PFSK-1 (cell line): ENCODE results near the gene KCNQ5.

Experiments
- FOXP2 ChIP-seq: optimal IDR thresholded peaks from 2 replicates; pipeline ENCODE3; 2011; ENCODE audit warnings: borderline replicate concordance, control low read depth, inconsistent platforms; ENCODE audit not compliant: insufficient read depth; ENCODE audit errors: extremely low read length, extremely low read depth
- POLR2AphosphoS5 ChIP-seq: IDR thresholded peaks from 2 replicates; pipeline ENCODE4 v1.6.1; 2012; ENCODE audit warnings: low read depth, mild to moderate bottlenecking, control low read depth, low read length, moderate library complexity
- SIN3A ChIP-seq: IDR thresholded peaks from 2 replicates; pipeline ENCODE4 v1.6.1; 2012; ENCODE audit warnings: mild to moderate bottlenecking, low read length, moderate library complexity, borderline replicate concordance; ENCODE audit not compliant: insufficient read depth
- TAF1 ChIP-seq: IDR thresholded peaks from 2 replicates; pipeline ENCODE4 v1.6.1; 2012; ENCODE audit warnings: low read length, control low read depth, borderline replicate concordance; ENCODE audit not compliant: insufficient read depth
- TF ChIP-seq, protein P1 (sequence below), 2 experiments: IDR thresholded peaks; 2 replicates each; pipeline versions ENCODE4 v1.6.1 to v1.8.0; 2011 to 2012; ENCODE audit warnings: low read depth in 2 of 2, low read length in 2 of 2, control low read depth in 1 of 2, inconsistent platforms in 1 of 2, mild to moderate bottlenecking in 1 of 2, moderate library complexity in 1 of 2; ENCODE audit not compliant: insufficient read depth in 1 of 2

KCNQ5 gene

DNA sequence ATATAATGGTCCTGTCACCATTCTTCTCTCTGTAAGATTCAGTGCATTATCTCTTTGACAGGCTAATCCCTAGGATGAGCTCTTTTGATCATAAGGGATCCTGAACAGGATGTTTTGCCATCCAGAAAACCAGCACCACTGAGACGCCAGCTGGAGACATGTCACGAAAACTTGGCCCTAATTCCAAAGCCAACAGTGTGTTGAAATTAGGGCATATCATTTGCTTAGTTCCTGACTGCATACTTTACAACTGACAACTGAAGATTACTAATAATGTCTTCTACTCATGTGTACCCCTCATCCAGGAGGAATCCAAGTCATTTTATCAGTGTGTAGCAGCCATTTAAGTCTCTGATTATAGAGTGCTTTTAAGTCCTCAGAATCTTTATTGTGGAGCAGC is 243.6 kb downstream of the KCNQ5 start:
- no peak for TF ChIP-seq SIN3A
- TF ChIP-seq TAF1: no peak
- TF ChIP-seq, protein P1, sequence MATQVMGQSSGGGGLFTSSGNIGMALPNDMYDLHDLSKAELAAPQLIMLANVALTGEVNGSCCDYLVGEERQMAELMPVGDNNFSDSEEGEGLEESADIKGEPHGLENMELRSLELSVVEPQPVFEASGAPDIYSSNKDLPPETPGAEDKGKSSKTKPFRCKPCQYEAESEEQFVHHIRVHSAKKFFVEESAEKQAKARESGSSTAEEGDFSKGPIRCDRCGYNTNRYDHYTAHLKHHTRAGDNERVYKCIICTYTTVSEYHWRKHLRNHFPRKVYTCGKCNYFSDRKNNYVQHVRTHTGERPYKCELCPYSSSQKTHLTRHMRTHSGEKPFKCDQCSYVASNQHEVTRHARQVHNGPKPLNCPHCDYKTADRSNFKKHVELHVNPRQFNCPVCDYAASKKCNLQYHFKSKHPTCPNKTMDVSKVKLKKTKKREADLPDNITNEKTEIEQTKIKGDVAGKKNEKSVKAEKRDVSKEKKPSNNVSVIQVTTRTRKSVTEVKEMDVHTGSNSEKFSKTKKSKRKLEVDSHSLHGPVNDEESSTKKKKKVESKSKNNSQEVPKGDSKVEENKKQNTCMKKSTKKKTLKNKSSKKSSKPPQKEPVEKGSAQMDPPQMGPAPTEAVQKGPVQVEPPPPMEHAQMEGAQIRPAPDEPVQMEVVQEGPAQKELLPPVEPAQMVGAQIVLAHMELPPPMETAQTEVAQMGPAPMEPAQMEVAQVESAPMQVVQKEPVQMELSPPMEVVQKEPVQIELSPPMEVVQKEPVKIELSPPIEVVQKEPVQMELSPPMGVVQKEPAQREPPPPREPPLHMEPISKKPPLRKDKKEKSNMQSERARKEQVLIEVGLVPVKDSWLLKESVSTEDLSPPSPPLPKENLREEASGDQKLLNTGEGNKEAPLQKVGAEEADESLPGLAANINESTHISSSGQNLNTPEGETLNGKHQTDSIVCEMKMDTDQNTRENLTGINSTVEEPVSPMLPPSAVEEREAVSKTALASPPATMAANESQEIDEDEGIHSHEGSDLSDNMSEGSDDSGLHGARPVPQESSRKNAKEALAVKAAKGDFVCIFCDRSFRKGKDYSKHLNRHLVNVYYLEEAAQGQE (IDR thresholded peaks at IDR 0.05; ENCODE audit: insufficient read depth in 1 of 2, low read depth in 2 of 2, low read length in 2 of 2): no peak
- no peak for TF ChIP-seq FOXP2
- no peak for TF ChIP-seq POLR2AphosphoS5

DNA sequence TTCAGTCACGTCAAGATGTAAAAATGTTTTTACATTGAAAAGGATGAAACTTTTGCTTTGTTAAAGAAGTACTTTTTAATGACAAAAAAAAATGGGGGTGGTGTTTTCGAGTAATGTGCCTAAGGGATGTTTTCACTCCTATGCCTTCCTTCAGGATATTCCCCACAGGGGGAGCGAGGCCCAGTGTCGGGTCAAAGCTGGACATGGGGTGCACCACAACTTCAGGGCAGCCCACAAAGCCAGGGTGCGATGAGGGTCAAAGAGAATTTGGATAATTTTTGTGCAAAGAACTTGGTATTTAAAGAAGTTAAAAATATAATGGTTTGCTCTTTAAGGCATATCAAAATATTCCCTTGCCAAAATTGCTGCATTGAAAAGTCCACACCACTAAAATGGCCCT is 247.8 kb downstream of the KCNQ5 start:
- TF ChIP-seq SIN3A (no peak), TAF1 (no peak), POLR2AphosphoS5 (no peak), FOXP2 (no peak)
- TF ChIP-seq, protein P1 (IDR thresholded peaks at IDR 0.05; ENCODE audit: insufficient read depth in 1 of 2, low read depth in 2 of 2, low read length in 2 of 2): no peak

DNA sequence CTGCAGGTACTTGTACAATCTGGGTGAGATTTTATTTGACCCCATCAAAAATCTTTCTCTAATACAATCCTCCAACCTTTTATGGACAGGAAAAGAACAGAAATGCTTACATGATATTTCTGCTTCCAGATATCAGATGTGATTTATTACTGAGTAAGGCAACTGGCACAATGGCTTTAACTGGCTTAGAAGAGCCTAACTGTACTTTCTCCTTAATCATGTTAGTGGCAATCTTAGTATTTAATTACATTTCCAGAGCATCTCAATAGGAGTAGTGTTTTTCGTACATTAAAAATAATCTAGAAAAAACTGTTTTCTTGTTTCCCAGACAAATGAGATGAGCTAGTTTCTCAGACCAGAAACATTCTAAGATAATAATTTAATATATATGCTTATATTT is 251.6 kb downstream of the KCNQ5 start:
- TF ChIP-seq TAF1 (no peak), FOXP2 (no peak), SIN3A (no peak), POLR2AphosphoS5 (no peak)
- TF ChIP-seq, protein P1 (IDR thresholded peaks at IDR 0.05; ENCODE audit: insufficient read depth in 1 of 2, low read depth in 2 of 2, low read length in 2 of 2): no peak

DNA sequence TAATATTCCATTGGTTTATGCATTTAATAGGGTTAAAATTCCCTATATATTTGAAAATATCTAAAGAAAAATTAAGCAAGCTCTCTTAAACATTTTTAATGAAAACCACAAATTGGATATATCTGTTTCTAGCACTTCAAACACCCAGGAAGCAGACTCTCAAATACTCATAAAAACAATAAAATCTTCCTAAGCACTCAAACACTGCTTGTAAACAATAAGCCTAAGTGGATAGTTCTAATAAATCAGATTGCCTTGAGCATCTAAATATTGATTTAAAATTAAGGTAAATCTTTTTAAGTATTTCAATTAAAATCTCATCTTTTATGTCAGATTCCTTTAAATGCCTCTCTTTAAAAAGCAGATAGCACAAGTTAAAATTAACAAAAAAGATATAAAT is 254.4 kb downstream of the KCNQ5 start:
- no peak for TF ChIP-seq POLR2AphosphoS5
- TF ChIP-seq TAF1: no peak
- TF ChIP-seq FOXP2: no peak
- TF ChIP-seq SIN3A: no peak
- TF ChIP-seq, protein P1 (IDR thresholded peaks at IDR 0.05; ENCODE audit: insufficient read depth in 1 of 2, low read depth in 2 of 2, low read length in 2 of 2): no peak

DNA sequence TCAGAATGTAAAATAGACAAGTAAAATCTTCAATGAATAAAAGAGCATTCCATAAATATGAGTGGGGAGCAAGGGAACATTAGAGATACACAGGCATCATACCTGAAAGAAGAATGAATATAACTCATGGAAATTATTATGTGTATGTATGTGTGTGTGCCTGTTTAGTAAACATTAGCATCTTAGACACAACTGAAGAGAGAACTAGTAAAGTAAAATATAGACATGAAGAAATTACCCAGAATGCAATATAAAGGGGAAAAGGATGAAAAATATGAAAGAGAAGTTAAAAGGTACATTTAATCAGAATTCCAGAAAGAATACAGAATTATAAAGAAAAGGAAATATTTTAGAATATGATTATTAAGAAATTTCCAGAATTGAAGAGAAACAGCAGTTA is 264.3 kb downstream of the KCNQ5 start:
- no peak for TF ChIP-seq SIN3A
- no peak for TF ChIP-seq TAF1
- TF ChIP-seq, protein P1 (IDR thresholded peaks at IDR 0.05; ENCODE audit: insufficient read depth in 1 of 2, low read depth in 2 of 2, low read length in 2 of 2): no peak
- TF ChIP-seq FOXP2: no peak
- no peak for TF ChIP-seq POLR2AphosphoS5
